NCI-H1436 treated with DMSO at 0.1 percent for 48 hours (cell line): ENCODE results near the gene TMEM181.
"Not testable (repeated sequence)": the region's sequence is repeated elsewhere in the genome, so short reads cannot be mapped to it uniquely, and the experiment has no call there.

Source experiments
- DNase-seq: peaks from one replicate; lab custom pipeline; 2025; lab: John Stamatoyannopoulos, UW

The TMEM181 gene

DNA sequence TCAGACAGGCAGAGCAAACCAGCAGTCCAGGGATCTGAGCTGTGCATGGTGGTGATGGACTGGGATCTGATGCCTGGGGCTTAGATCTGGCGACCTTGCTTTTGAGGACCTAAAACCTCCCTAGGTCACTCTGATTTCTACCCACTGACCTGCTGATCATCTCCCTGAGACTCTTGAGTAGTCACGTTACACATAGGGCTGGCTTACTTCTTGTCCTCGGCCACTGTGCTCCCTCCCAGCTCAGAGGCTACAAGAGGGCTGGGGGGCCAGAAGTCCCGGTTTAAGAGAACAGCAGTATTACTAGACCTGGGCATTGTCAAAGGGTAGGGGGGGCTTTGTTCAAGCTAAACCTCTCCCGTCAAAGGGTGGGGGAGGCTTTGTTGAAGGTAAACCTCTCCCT, 79.2 kb downstream of the TMEM181 start:
- no peak for DNase-seq

DNA sequence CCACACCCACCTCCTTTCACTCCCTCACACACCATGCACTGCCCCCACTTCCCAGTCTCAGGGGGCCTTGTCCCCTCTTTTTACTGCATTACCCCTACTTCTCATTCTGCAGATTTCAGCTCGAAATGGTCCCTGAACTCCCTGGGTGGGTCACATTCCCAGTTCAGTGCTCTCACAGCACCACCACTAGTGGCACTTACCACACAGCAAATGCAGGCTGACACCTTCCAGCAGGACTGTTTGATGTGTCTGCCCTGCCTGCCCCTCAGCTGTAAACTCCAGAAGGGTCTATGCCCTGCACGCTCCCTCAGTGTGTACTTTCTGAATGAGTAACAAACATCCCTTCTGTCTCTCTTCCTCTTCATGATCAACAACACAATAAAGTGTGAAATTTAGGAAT, 80.6 kb downstream of the TMEM181 start:
- no peak for DNase-seq

DNA sequence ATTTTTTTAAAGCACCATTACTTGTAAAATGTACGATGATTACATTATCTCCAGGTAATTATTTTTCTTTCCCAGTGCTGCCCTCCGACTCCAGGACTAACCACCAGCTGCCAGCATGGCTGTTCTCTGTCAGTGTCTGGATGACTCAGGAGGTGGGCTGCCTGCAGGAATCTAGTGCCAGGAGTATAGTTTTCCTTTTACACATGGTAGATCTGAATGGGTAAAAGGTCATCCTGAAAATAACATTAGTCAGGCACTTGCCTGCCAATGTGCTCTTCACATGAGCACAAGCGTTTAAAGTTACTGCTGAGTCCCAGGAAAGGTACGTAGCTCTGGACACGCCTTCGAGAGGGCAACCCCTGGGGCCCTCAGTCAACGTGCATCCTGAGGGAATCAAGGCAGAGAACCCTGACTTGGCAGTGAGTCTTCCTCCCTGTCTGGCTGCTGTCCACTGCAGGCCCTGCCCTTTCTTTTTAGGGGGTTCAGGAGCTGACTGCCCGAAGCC, 82.3 kb downstream of the TMEM181 start:
- no peak for DNase-seq

DNA sequence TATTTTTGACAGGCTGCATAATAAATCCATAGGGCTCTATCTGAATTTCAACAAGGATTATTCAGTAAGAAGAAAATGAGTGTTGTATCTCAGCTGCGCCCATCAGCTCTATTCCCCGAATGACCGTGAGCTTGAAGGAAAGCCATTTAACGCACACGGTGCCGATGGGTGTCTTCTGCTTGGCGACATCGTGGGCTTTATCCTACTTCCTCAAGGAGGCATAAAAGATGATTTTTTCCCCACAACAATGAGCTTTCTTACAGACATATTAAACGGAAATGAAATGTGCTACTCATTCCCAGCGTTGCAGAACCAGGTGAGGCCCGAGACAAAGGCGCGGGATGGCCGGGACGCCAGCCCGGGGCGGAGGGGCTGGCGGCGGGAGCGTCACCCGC, 83.9 kb downstream of the TMEM181 start:
- no peak for DNase-seq

DNA sequence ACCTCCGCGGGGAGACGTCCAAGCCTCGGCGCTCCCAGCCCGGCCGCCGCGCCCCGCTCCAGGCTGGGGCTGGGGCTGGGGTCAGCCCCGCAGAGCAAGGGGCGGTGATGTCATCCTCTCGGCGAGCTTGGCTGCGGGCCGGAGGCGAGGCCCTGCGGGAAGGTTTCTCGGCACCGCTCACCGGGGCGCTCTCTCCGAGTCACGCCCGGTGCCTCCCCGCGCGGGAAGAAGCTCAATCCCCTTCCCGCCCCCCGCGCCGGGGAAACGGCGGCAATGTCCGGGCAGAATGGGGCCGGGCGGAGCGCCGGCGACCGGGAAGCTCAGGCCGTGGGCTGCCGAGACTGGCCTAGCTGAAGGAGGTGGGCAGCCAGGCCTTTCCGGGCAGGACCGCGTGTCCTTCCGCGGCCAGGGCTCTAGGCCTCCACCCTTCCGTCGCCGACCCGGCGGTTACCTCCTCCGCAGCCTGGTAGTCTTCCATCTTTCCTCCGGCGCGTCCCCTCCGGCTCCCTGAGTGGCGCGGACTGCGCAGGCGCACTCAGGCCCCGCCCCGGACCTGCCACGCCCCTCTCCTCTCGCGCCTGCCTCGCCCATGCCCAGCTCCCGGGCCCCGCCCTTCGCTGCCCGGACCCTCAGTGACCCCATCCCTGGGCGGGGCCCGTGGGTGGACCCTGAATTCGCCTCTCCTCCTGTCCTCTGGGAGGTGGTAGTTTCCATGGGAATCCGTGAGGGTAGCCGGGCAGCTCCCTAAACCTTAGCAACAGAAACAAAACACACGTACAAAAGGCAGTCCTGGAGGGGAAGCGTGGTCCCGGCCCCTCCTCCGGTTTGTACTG, 84.6 kb downstream of the TMEM181 start, which contains the start of gene DYNLT1:
TSS of gene DYNLT1 (minus strand) at position 513 of the 833 bp plus-strand sequence. CDS start at position 478, 35 bp downstream.
- peak; percentile 58 for DNase-seq

DNA sequence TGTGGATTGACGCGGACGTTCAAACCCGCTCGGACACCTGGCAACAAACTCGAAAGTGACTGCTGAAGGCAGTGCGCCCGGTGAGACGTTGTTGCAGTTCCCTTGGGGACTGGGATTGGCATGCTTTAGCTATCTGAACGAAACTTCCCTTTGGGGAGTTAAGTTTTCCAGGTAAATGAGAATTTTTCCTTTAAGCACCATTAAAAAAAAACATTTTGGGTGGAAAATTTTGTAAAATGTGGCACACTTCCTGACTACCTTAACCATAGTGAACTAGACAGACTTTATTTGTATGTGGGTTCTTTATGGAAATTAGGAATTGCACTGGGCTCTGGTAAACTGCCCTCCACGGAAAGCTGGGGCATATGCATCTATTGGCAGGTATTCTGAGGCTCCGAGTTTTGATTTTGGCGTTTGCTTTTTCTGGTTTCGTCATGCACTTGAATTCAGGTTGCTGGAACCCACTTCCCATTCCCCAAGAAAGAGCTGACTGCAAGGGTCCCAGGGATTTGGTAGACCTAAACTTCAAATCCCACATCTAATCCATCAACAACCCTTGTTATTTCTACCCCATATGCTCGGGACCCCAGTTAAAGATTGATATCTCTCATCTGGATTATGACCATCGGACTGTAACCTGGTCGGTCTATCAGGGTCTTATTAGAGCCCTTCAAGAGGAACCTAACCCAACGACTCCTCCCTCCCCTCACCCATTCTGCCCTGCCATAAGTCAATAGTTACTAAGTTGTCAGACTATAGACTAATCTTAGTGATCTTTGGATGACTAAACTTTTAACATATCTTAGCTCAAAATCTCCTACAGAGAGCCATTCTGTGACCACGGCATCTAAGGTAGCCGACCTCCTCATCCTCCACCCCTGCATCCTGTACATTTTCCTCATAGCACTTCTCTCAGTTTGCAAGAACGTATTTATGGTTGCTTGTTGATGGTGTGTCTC, 85.5 kb downstream of the TMEM181 start:
- DNase-seq, result no peak

DNA sequence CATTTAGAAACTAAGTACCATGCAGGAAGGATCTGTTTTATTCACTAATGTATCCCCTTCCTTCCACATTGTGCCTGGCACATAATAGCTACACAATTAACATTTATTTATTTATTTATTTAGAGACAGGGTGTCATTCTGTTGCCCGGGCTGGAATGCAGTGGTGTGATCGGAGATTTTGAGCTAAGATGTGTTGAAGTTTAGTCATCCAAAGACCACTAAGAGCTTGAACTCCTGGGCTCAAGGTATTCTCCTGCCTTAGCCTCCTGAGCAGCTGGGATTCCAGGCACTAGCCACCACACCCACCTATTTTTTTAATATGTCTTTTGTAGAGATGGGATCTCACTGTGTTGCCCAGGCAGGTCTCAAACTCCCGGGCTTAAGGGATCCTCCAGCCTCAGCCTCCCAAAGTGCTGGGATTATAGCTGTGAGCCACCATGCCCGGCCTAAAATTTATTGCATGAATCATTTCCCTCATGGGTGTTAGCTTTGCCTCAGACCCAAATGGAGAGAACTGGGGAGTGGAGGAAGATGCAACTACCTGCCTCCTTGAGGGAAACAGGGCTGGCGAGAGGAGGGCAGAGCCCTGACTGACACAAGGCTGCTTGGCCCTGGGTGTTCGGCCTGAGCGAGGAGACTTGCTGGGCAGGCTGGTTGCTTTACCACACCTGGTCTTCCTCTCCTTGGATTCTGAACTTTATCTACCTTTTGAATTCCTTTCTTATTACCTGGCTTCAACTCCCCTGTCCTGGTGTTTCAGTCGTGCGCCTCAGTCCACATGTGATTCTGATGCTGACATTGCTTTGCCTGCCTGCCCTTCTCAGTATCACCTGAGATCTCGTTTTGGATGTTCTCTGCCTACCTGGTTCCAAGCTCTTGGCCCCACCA, 86.4 kb downstream of the TMEM181 start:
- DNase-seq, result no peak

DNA sequence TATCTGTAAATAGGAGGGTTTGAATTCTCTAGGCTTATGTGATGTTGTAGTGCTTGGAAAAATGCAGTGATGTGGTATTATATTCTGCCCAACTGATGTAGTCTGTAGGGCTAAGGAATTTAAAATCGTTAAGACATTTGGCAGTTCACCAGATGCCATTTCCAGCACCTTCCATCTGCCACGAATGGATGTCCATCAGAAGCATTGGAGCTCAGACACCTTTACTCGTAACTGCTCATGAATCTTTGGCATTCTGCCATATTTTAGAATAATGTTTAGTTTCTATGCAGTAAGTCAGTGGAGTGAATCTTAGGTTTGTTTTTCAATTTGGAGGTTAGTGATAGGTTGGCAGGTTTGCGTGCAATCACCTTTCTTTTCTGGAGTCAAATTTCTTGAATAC, 87.6 kb downstream of the TMEM181 start:
- DNase-seq, result no peak

DNA sequence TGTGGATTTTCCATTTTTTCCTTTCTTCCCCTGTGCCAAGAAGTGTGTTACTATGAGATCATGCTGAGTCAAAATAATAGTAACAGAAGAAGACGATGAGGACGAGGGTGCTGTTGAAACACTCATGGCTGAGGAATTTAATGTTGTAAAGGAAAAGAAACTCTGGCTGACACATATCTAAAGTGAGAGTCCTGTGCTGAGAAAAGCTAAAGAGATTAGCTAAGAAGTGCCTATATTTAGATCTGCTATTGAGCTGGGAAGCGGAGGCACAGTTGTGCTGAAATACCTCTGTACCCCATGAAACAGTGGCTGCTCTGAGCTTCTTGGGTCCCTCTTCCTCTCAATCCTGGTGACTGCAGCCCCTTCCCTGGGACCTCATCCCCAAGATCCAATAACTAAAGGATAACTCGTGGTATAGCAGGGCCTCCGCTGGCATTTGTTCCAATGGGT, 88.8 kb downstream of the TMEM181 start:
- DNase-seq, result no peak

DNA sequence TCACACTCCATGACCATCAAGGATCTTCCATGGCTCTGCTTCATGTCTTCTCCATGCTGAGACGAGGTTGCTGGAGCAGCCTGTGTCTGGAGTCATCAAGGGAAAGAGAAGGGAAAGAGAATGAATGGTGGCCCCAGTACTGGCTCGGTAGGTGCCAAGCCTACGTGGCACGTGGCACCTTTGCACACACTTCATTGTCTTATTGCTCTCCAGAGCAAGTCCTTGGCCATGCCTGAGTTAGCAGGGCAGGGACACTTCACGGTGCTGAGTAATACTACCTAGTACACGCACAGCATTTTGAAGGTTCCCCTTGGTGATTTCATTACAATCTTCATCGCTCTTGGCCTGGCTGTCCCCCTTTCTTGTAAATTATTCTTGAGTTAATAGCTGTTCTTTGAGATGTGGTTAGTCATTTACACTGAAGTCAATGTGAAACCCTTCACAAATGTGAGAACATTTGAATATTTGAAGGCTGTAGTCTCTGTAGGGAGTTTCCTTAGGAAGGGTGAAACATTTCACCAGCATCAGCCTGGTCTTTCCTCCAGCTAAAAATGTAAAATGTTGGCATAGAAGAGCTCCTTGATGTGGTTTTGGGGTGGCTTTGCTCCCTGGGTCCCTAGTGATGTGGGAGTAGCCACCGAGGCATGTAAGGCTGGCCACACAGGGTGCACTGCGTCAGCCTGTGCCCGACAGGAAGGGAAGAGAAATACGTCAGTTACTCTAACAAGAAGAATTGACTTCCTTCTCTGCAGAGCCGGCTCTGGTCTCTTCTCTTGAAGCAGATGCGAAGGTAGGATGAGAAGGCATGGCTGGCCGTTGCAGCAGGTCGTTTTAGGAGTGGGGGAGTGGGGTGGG, 89.6 kb downstream of the TMEM181 start, which contains the start of gene SYTL3:
TSS of gene SYTL3 (plus strand) at position 766 of the 855 bp plus-strand sequence. CDS start 13,215 bp downstream, outside the sequence.
- no peak for DNase-seq

DNA sequence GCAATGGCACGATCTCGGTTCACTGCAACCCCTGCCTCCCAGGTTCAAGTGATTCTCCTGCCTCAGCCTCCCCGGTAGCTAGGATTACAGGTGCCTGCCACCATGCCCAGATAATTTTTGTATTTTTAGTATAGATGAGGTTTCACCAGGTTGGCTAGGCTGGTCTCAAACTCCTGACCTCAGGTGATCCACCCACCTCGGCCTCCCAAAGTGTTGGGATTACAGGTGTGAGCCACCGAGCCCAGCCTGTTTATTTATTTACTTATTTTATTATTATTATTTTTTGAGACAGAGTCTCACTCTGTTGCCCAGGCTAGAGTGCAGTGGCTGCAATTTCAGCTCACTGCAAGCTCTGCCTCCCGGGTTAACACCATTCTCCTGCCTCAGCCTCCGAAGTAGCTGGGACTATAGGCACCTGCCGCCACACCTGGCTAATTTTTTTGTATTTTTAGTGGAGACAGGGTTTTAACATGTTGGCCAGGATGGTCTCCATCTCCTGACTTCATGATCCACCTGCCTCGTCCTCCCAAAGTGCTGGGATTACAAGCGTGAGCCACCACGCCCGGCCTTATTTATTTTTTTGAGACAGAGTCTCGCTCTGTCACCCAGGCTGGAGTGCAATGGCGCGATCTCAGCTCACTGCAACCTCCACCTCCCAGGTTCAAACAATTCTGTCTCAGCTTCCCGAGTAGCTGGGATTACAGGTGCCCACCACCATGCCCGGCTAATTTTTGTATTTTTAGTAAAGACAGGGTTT, 92.3 kb downstream of the TMEM181 start:
- not testable (repeated sequence) for DNase-seq

DNA sequence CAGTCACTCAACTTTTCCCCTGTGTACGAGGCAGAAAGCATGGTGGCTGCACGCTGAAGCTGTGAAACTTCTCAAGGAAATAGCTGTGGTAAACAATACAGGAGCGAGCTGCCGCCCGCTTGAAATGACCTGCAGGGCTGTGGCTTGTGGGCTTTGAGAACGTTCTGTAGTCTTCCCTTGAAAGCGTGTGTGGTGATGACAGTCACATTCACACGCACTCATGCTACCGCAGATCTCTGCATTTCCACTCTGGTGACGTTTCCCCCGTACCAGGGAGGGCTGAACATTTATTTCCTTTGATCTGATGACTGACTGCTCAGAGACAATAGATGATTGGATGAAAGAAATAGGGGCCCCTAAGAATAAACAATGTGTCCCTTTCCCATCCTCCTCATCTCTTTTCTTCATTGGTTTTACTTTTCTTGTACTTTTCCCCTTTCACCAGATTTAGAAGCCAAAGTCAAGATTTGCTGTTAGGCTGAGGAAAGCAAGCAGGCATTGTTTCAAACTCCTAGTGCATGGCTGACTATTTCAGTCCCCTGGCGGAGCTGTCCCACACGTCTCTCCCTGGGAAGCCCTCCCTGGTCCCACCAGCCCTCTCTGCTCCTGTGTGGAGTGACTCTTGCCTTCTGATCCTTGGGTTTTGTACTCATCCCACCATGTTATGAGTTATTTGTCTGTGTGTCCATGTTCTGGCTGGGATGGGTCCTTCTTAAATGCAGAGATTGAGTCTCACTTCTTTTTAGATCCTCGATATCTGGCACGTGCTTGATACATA, 93.9 kb downstream of the TMEM181 start:
- DNase-seq, result no peak

DNA sequence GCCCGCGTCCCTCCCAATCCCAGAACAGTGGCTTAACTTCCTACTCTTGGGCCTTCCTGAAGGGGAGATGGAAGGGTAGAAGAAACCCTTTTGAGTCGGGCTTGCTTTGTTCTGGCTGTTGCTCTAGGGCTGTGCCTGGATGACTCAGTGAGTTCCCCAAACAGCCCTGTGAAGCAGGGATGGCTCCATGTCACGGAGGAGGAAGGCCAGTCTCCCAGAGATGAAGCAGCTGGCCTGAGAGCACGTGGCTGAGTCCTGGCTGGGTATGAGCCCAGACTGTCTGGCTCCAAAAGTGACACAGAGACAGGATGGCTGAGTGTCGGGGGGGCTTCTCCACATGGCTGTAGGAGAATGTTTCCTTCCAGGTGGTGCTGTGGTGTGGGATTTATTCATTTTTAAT, 94.6 kb downstream of the TMEM181 start:
- no peak for DNase-seq

DNA sequence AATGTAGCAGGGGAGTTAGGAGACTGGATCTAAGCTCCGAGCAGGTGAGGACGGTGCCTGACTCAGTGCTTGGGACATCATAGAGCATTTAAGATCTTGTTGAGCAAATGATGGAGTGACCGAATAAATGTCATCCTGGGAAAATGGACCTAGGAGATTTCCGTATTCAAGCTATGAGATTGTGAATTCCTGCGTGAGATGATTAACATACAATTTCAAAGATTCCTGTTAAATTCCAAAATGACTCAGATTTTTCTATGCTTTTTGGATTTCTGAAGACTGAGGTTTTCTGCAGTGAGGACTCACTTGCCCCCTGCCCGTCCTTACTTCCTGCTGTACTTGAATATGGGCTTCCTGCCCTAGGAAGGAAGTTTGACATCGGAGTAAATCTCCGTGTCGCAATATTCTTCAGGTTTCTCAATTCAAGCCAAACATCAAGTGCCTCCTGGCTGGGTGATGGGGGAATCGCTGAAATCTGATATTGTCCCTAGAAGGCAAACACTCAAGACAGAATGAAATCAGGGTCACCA, 95.1 kb downstream of the TMEM181 start:
- no peak for DNase-seq

DNA sequence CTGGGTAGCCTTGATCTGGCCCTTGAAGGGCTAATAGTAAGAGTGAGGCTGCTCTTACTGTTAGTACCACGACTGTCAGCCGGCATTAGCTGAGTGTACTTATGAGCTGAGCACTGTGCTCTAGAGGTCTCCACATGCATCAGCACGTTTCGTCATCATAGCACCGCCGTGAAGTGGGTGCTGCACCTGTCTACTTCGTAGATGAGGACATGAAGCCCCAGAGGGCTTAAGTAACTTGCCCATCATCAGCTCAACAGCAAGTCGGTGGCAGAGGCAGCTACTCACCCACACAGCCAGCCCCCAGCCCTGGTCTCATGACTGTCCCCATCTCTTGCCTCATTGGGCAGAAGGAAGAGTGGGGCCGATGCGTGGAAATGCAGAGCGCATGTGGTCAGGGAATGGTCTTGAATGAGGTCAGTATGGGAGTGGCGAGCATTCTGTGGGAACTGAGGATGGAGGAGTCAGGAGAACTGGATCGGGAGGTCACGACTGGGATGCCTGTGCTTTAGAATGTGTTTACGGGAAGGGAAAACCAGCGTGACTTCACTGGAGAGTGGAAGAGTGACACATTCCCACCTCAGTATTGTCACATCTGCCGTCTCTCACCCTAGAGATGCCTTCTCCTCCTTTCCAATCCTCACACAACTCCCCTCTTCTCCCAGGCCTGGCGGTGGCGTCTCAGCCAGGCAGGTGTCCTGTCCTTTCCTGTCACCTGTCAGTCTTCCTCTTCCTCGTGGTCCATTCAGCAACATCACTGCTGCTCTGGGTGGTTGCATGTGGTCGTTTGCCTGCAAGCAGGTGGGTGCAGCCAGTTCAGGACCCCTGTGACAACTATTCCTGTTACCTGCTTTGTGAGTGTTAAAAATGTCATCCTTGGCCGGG, 95.9 kb downstream of the TMEM181 start:
- DNase-seq, result peak; percentile 66

DNA sequence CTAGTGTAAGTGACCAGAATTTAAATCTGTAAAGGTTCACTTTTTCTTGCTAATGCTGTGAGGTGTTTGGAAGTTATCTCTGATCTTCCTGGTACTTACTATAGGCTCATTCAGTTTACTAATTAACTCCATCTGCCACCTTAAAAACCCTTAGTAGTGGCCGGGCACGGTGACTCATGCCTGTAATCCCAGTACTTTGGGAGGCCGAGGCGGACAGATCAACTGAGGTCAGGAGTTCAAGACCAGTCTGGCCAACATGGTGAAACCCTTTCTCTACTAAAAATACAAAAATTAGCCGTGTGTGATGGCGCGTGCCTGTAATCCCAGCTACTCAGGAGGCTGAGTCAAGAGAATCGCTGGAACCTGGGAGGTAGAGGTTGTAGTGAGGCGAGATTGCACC, 97.1 kb downstream of the TMEM181 start:
- DNase-seq, result not testable (repeated sequence)

DNA sequence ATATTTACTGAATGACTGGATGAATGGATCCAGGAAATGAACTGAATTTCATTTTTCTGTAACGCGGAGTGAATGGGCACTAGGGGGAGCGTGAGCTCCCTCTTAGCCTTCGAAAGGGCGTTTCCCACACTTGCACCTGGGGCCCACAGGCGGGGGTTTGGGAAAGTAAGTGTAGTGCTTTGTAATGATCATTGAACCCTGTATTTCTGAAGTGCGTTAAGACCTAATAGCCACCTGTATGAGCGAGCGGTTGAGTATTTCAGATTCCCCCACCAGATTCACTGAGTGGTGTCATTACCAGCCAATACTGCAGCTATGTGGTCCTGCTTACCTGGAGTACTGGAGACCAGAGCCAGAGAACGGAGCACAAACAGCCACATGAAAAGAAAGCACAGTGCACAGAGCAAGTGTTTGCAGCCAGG, 100.5 kb downstream of the TMEM181 start:
- DNase-seq, result peak; percentile 33
